Measurements from ENCODE around the gene GUCA1A.

DNA sequence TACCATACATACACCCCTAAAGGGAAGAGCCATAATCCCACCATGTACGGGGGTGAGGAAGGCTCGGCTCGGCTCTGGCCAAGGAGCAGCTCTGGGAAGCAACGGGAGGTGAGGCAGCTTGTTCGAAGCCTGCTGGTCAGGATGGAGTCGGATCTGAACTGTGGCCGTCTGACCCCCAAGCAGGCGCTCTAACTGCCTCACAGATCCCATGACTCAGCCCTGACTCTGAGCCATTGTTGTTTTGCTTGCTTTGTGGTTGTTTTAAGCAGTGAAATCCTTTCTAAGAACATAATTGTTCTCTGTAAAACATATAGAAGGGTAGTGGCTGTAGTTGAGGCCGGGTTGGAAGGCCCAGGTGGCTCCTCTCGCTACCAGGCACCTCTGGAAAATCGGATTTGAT is 41.6 kb upstream of the GUCA1A start:
- TF ChIP-seq ARNTL (CRISPR knock-in tag; IDR thresholded peaks at IDR 0.05; ENCODE audit: borderline replicate concordance, low read depth) (no peak), ZFP3 (CRISPR knock-in tag; IDR thresholded peaks at IDR 0.05) (no peak)

Measured in SK-N-SH treated with all-trans-retinoic acid at 6 μM for 48 hours (cell line).